ENCODE measurements around the gene BTBD9.

The BTBD9 gene

DNA sequence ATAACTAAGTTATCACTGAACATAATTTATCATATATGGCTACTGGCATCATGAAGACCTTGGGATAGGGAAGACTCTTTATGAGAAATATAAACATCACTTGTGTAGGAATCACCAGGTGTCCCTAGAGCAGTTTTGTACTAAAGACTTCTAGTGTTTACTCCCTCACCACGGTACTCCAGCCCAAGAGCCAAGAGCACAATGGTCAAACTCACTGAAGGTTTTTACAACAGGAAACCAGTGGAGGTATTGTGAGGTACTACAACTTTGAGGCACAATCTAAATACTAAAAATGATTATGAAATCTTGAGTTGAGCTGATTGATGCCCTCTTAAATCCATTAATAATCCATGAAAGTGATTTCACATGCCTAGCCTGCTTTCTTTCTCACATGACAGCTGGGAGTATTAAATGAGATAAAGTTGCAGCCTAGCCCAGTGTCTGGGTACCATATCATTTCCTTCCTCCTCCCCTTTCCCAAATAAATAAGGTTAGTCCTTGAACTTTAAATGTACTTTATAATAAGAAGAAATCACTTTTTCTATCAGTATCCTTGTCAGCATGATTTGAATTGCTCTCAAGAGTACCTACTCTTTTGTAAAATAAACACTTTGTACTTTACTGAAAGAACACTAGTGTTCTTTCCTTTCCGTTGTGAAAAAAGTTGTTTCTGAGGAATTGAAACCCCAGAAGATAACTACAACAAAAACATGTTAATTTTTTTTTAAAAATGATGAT, 36.7 kb upstream of the BTBD9 start:
- Histone ChIP-seq H3K27me3 (ENCODE audit: control insufficient read depth, insufficient read depth, low read length) (no peaks in the 10 kb centered on the region), H3K9me3 (ENCODE audit: control insufficient read depth, low read depth, low read length) (no peaks in the 10 kb centered on the region), H3K4me1 (ENCODE audit: control insufficient read depth, low read depth, low read length) (no peaks in the 10 kb centered on the region), H3K36me3 (ENCODE audit: control insufficient read depth, low read depth, low read length) (peaks cover 48% of the 10 kb centered on the region), H3K9ac (ENCODE audit: low read length) (no peak overlapping the region), H3K4me3 (ENCODE audit: low read length) (no peak overlapping the region), H3K27ac (ENCODE audit: low read length) (no peak overlapping the region)

DNA sequence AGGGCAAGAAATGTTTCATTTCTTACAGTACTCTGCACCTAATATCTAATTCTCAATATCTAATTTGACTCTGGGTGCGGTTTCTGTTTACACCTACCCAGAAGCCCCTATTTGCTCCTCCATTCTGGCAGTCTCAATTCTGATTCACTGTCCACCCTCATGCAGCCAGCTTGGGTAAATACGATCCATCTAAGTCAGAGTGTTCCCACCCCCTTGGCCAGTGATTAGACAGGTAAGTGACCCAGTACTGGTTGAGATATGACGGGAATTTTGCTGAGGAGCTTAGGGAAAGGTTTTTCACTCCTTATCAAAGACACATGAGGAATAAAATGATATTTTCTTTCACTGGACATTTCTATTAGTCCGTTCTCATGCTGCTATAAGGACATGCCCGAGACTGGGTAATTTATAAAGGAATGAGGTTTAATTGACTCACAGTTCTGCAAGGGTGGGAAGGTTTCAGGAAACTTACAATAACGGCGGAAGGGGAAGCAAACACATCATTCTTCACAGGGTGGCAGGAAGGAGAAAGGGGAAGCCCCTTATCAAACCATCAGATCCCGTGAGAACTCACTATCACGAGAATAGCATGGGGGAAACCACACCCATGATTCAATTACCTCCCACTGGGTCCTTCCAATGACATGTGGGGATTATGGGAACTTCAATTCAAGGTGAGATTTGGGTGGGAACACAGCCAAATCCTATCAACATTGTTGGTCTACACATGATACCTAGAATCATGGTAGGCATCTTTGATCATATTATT, 33.9 kb upstream of the BTBD9 start:
- no peaks in the 10 kb centered on the region for H3K9me3 ChIP-seq (ENCODE audit: control insufficient read depth, low read depth, low read length)
- no peak overlapping the region for H3K27ac ChIP-seq (ENCODE audit: low read length)
- H3K9ac ChIP-seq (ENCODE audit: low read length) = no peak overlapping the region
- H3K27me3 ChIP-seq (ENCODE audit: control insufficient read depth, insufficient read depth, low read length) = no peaks in the 10 kb centered on the region
- H3K36me3 ChIP-seq (ENCODE audit: control insufficient read depth, low read depth, low read length) = peaks cover 38% of the 10 kb centered on the region
- H3K4me1 ChIP-seq (ENCODE audit: control insufficient read depth, low read depth, low read length) = no peaks in the 10 kb centered on the region
- H3K4me3 ChIP-seq (ENCODE audit: low read length) = no peak overlapping the region

DNA sequence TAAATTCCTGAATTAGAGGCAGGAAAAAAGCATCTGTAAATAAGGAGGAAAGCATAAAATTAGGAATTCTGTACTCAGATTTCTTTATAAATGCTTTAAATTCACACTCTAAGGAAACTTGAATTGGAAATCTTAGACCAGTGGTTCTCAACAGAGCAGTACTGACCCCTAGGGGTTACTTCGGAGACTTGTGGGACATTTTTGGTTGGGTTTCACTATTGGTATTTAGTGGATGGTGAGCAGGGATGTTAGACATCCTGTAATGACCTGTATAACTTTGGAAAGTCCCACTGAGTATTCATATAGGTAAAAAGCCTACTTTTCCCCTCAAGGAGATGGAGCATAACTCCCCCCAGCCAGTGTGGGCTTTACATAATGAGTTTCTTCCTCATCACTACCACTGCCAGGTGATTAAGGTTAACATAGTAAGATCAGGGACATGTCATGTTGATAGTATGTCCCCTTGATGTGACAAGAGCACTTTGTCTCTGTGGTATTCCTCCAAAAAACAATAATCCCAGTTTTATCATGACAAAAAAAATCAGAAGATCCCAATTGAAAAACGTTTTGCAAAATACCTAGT, 32.2 kb upstream of the BTBD9 start:
- H3K9me3 ChIP-seq (ENCODE audit: control insufficient read depth, low read depth, low read length) = no peaks in the 10 kb centered on the region
- no peak overlapping the region for H3K9ac ChIP-seq (ENCODE audit: low read length)
- H3K27ac ChIP-seq (ENCODE audit: low read length) = no peak overlapping the region
- no peak overlapping the region for H3K4me3 ChIP-seq (ENCODE audit: low read length)
- peaks cover 24% of the 10 kb centered on the region for H3K36me3 ChIP-seq (ENCODE audit: control insufficient read depth, low read depth, low read length)
- H3K4me1 ChIP-seq (ENCODE audit: control insufficient read depth, low read depth, low read length) = no peaks in the 10 kb centered on the region
- no peaks in the 10 kb centered on the region for H3K27me3 ChIP-seq (ENCODE audit: control insufficient read depth, insufficient read depth, low read length)

DNA sequence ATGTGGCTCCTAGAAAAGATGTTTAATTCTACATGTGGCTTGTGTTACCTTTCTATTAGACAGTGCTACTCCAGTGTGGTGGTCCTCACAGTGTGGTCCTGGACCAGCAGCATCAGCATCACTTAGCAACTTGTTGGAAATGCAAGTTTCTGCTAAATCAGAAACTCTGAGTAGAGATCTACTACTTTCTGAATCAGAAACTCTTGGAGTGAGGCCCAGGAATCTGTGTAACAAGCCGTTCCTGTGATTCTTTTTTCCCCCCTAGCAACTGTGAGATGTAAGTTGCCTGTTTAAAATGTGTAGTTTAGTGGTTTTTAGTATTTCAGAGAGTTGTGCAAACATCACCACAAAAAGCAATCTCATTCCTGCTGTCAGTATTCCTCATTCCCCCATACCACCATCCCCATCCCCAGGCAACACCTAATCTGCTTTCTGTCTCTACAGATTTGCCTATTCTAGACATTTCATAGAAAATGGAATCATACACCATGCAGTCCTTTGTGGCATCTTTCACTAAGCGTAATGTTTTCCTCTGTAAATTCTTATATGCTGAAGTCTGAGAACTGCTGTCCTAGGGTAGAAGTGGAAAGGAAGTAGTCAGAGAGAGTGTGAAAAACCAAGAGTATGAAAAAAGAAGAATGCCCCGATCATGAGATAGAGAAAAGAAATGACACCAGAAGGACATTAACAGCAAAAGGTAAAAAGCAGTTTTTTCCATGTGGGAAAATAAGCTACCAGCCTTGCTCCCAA, 18.9 kb upstream of the BTBD9 start:
- no peaks in the 10 kb centered on the region for H3K4me1 ChIP-seq (ENCODE audit: control insufficient read depth, low read depth, low read length)
- H3K9me3 ChIP-seq (ENCODE audit: control insufficient read depth, low read depth, low read length) = no peaks in the 10 kb centered on the region
- no peak overlapping the region for H3K4me3 ChIP-seq (ENCODE audit: low read length)
- no peaks in the 10 kb centered on the region for H3K27me3 ChIP-seq (ENCODE audit: control insufficient read depth, insufficient read depth, low read length)
- no peaks in the 10 kb centered on the region for H3K36me3 ChIP-seq (ENCODE audit: control insufficient read depth, low read depth, low read length)
- no peak overlapping the region for H3K9ac ChIP-seq (ENCODE audit: low read length)
- no peak overlapping the region for H3K27ac ChIP-seq (ENCODE audit: low read length)

DNA sequence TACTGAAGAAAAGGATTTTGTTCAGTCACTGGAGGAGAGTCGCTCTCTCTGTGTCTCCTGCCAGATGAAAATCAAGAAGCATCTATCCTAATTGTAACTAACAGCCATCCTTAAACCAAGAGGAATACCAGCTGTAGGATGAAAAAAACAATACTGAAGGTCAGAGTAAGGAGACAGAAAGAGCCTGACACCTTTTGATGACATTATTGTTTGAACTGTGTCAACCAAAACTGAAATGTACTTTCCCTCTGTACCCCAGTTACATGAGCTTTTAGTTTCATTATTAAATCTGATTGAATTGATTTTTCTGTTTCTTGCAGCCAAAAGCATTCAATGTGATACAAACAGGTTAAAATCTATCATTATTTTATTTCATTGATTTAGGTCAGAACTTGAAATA, 17.2 kb upstream of the BTBD9 start:
- Histone ChIP-seq H3K27ac (ENCODE audit: low read length) (no peak overlapping the region), H3K36me3 (ENCODE audit: control insufficient read depth, low read depth, low read length) (no peaks in the 10 kb centered on the region), H3K4me3 (ENCODE audit: low read length) (no peak overlapping the region), H3K27me3 (ENCODE audit: control insufficient read depth, insufficient read depth, low read length) (no peaks in the 10 kb centered on the region), H3K4me1 (ENCODE audit: control insufficient read depth, low read depth, low read length) (no peaks in the 10 kb centered on the region), H3K9me3 (ENCODE audit: control insufficient read depth, low read depth, low read length) (no peaks in the 10 kb centered on the region), H3K9ac (ENCODE audit: low read length) (no peak overlapping the region)

DNA sequence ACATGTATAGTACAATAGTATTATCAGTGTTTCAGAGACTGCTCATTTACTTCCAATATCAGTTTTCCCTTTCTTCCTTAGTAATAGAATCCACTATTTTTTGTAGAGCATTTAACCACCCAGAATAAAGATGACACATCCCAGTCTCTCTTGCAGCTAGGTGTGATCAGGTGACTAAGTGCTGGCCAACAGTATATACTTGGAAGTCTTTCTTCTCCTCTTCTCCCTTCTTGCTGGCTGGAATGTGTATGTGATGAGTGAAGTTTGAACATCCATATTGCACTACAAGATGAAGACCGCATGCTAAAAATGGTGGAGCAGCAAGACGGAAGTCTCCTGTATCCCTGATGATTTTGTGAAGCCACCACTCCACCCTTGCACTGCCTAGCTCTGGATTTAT, 14.5 kb upstream of the BTBD9 start:
- H3K4me1 ChIP-seq (ENCODE audit: control insufficient read depth, low read depth, low read length) = no peaks in the 10 kb centered on the region
- no peak overlapping the region for H3K9ac ChIP-seq (ENCODE audit: low read length)
- no peak overlapping the region for H3K4me3 ChIP-seq (ENCODE audit: low read length)

DNA sequence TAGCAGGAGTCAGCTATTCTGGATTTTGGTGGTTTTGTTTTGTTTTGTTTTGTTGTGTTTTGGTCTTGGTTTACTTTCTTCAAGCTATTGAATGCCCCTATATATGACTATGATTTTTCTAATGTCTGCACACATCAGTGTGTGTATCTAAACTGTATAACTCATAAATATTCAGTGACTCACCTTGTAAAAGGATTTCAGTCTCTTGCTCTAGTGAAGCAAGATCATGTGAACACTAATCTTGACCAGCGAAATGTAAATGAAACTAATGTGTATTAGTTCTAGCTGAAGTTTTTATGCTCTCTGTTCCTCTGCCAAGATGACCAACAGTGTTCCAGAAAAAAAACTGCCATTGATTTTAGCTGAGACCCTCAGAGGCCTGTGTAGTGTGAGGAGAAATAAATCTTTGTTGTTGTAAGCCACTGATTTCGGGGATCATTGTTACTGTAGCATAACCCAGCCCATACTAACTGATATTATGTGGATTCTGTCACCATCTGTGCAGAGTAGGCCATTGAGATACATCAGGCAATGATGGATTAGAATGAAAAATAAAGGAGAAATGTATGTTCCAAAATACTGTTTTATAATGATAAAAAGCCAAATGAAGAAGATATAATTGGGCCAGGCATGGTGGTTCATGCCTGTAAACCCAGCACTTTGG, 11.5 kb upstream of the BTBD9 start:
- no peak overlapping the region for H3K4me3 ChIP-seq (ENCODE audit: low read length)
- H3K9me3 ChIP-seq (ENCODE audit: control insufficient read depth, low read depth, low read length) = no peaks in the 10 kb centered on the region
- no peak overlapping the region for H3K27ac ChIP-seq (ENCODE audit: low read length)
- no peaks in the 10 kb centered on the region for H3K27me3 ChIP-seq (ENCODE audit: control insufficient read depth, insufficient read depth, low read length)
- H3K9ac ChIP-seq (ENCODE audit: low read length) = no peak overlapping the region
- no peaks in the 10 kb centered on the region for H3K4me1 ChIP-seq (ENCODE audit: control insufficient read depth, low read depth, low read length)
- H3K36me3 ChIP-seq (ENCODE audit: control insufficient read depth, low read depth, low read length) = no peaks in the 10 kb centered on the region

More for the DNA sequence above, 14.5 kb upstream of the BTBD9 start:
- Histone ChIP-seq H3K27me3 (ENCODE audit: control insufficient read depth, insufficient read depth, low read length) (no peaks in the 10 kb centered on the region), H3K36me3 (ENCODE audit: control insufficient read depth, low read depth, low read length) (no peaks in the 10 kb centered on the region), H3K9me3 (ENCODE audit: control insufficient read depth, low read depth, low read length) (no peaks in the 10 kb centered on the region), H3K27ac (ENCODE audit: low read length) (no peak overlapping the region)

DNA sequence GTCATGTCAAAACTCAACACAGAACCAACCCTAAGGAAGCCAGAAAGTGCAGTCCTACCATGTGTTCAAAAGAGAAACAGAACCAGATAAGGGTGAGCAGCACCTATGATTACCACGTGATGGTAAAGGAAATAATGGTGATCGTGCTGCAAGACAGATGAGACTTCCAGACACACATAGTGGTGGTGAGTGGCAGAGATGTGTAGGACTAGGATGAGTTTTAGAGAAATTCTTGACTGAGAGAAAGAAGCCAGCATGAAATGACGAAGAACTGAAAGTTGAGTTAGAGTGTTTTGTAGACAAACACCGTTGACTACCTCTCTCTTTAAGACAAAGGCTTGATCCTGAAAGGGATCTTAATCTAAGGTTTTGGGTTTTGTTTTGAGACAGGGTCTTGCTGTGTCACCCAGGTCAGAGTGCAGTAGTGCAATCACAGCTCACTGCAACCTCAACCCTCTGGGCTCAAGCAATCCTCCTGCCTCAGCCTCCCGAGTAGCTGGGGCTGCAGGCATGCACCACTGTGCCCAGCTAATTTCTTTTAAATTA, 10.6 kb upstream of the BTBD9 start:
- Histone ChIP-seq H3K9ac (ENCODE audit: low read length) (no peak overlapping the region), H3K9me3 (ENCODE audit: control insufficient read depth, low read depth, low read length) (no peaks in the 10 kb centered on the region), H3K36me3 (ENCODE audit: control insufficient read depth, low read depth, low read length) (no peaks in the 10 kb centered on the region), H3K27ac (ENCODE audit: low read length) (no peak overlapping the region), H3K27me3 (ENCODE audit: control insufficient read depth, insufficient read depth, low read length) (no peaks in the 10 kb centered on the region), H3K4me3 (ENCODE audit: low read length) (no peak overlapping the region), H3K4me1 (ENCODE audit: control insufficient read depth, low read depth, low read length) (no peaks in the 10 kb centered on the region)

DNA sequence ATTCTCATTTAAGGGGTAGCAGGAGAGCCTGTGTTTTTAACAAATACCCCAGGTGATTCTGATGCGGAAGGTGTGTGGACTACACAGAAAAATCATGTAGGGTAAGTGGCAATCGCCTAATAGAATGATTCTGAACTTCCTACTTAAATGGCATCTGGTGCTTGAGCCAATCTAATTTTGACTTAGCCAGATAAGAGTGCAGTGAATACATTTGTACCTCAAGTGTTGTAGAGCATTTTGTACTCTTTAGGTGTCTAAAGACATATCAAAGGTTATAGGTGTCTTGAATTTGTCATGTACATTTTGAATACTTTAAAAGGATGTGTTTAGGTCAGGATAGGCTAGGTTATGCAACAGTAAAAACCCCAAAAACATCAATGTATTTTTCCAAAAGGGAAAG, 10.0 kb upstream of the BTBD9 start:
- no peak overlapping the region for H3K4me3 ChIP-seq (ENCODE audit: low read length)
- no peaks in the 10 kb centered on the region for H3K27me3 ChIP-seq (ENCODE audit: control insufficient read depth, insufficient read depth, low read length)
- H3K27ac ChIP-seq (ENCODE audit: low read length) = no peak overlapping the region
- H3K4me1 ChIP-seq (ENCODE audit: control insufficient read depth, low read depth, low read length) = no peaks in the 10 kb centered on the region
- H3K9ac ChIP-seq (ENCODE audit: low read length) = no peak overlapping the region
- no peaks in the 10 kb centered on the region for H3K36me3 ChIP-seq (ENCODE audit: control insufficient read depth, low read depth, low read length)
- H3K9me3 ChIP-seq (ENCODE audit: control insufficient read depth, low read depth, low read length) = no peaks in the 10 kb centered on the region

DNA sequence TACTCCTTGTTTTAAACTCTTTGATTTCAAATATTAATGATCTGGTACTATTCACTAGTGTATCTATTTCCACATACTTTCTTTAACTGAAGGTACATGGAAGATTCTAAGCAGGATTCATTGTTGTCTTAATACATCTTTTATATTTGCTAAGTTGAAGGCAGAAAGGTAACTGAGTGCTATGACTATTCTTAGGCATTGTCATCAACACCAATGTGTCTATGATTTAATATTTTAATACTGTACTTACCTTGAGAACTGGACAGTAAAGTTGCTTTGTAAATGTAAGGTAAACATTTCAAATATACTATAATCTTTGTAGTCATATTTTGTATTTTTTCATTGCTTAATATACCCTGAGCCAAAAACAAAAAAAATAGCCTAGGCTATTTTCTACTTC, 8.9 kb upstream of the BTBD9 start:
- Histone ChIP-seq H3K27me3 (ENCODE audit: control insufficient read depth, insufficient read depth, low read length) (no peaks in the 10 kb centered on the region), H3K36me3 (ENCODE audit: control insufficient read depth, low read depth, low read length) (no peaks in the 10 kb centered on the region), H3K27ac (ENCODE audit: low read length) (no peak overlapping the region), H3K9ac (ENCODE audit: low read length) (no peak overlapping the region), H3K9me3 (ENCODE audit: control insufficient read depth, low read depth, low read length) (no peaks in the 10 kb centered on the region), H3K4me1 (ENCODE audit: control insufficient read depth, low read depth, low read length) (no peaks in the 10 kb centered on the region), H3K4me3 (ENCODE audit: low read length) (no peak overlapping the region)
